Breast epithelium (tissue), 3 donors: ENCODE results near the gene CEP44.

Experiments used
- POLR2A ChIP-seq: fragments of 450-650 bp; IDR thresholded peaks from one replicate; pipeline ENCODE4 v1.6.1; 2016; ENCODE audit warnings: antibody characterized with exemption, mild to moderate bottlenecking, moderate library complexity
- POLR2AphosphoS5 ChIP-seq, 3 donors: sonication (generic); formaldehyde crosslinking; IDR thresholded peaks; one replicate each; pipeline ENCODE4 v1.6.1; 2017; ENCODE audit warnings: antibody characterized with exemption in 3 of 3
- TF ChIP-seq, protein P1 (sequence below), 3 donors: fragments of 450-650 bp; IDR thresholded peaks; one replicate each; pipeline ENCODE4 v1.5.1; 2016 to 2017; ENCODE audit warnings: antibody characterized with exemption in 3 of 3, mild to moderate bottlenecking in 3 of 3, moderate library complexity in 3 of 3

GRCh38 chr4:174286870-174287269, 3.2 kb downstream of the CEP44 start:
- TF ChIP-seq, protein P1, sequence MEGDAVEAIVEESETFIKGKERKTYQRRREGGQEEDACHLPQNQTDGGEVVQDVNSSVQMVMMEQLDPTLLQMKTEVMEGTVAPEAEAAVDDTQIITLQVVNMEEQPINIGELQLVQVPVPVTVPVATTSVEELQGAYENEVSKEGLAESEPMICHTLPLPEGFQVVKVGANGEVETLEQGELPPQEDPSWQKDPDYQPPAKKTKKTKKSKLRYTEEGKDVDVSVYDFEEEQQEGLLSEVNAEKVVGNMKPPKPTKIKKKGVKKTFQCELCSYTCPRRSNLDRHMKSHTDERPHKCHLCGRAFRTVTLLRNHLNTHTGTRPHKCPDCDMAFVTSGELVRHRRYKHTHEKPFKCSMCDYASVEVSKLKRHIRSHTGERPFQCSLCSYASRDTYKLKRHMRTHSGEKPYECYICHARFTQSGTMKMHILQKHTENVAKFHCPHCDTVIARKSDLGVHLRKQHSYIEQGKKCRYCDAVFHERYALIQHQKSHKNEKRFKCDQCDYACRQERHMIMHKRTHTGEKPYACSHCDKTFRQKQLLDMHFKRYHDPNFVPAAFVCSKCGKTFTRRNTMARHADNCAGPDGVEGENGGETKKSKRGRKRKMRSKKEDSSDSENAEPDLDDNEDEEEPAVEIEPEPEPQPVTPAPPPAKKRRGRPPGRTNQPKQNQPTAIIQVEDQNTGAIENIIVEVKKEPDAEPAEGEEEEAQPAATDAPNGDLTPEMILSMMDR (IDR thresholded peaks at IDR 0.05): no peak
- TF ChIP-seq POLR2A: no peak
- TF ChIP-seq POLR2AphosphoS5 (IDR thresholded peaks at IDR 0.05): no peak
